GM10266 (cell line): ENCODE measurements around the gene HMCN2.

Experiments used
- DNase-seq: peaks from one replicate; pipeline ENCODE4 v3.0.0; 2012; ENCODE audit errors: extremely low spot score
- CTCF ChIP-seq: IDR thresholded peaks from 2 replicates; pipeline ENCODE4 v1.5.1; 2012; ENCODE audit warnings: mild to moderate bottlenecking, low read depth; ENCODE audit not compliant: control insufficient read depth, insufficient read depth; ENCODE audit errors: missing control alignments

HMCN2 gene

GRCh38 chr9:130292106-130292505 lies 26.5 kb downstream of the HMCN2 start:
- TF ChIP-seq CTCF, result no peak
- no peak for DNase-seq

- DNase-seq, result no peak
- no peak for TF ChIP-seq CTCF
Observed at GRCh38 chr9:130294664-130295063, 29.1 kb downstream of the HMCN2 start.

- no peak for DNase-seq
- no peak for TF ChIP-seq CTCF
Observed at GRCh38 chr9:130295431-130295830, 29.9 kb downstream of the HMCN2 start.

GRCh38 chr9:130295945-130296782 lies 30.6 kb downstream of the HMCN2 start:
- DNase-seq, result no peak
- TF ChIP-seq CTCF, result no peak

- no peak for TF ChIP-seq CTCF
- no peak for DNase-seq
Observed at GRCh38 chr9:130296783-130297055, 31.2 kb downstream of the HMCN2 start.

GRCh38 chr9:130297371-130297770 lies 31.8 kb downstream of the HMCN2 start:
- DNase-seq, result no peak
- no peak for TF ChIP-seq CTCF

- no peak for DNase-seq
- no peak for TF ChIP-seq CTCF
Observed at GRCh38 chr9:130298662-130299279, 33.2 kb downstream of the HMCN2 start.
